Smooth muscle cell (in vitro differentiated cells): ENCODE results near the gene CIP2A. TPM values are rescaled to one million over a fixed set of nuclear protein-coding genes. Genes with fewer than 3 reads are reported as not detected.

ENCODE experiments used
- DNase-seq: peaks from one replicate; lab custom pipeline; 2025; ENCODE audit not compliant: unreplicated experiment; lab: John Stamatoyannopoulos, UW
- H2AFZ ChIP-seq: fragments of 200-600 bp; sonication (generic); 2 replicates; pipeline ENCODE4 v1.6.0; 2016; ENCODE audit warnings: antibody characterized with exemption, low read depth, mild to moderate bottlenecking
- H3F3A ChIP-seq: fragments of 200-600 bp; sonication (generic); 2 replicates; pipeline ENCODE4 v1.6.0; 2017; ENCODE audit warnings: antibody characterized with exemption, low read depth
- H3K27ac ChIP-seq: fragments of 200-600 bp; sonication (generic); 2 replicates; pipeline ENCODE4 v1.5.1; 2016; ENCODE audit warnings: low read depth, mild to moderate bottlenecking
- H3K27me3 ChIP-seq: fragments of 200-600 bp; sonication (generic); 2 replicates; pipeline ENCODE4 v1.6.1; 2016; ENCODE audit warnings: low read depth, mild to moderate bottlenecking
- H3K36me3 ChIP-seq: fragments of 200-600 bp; sonication (generic); 2 replicates; pipeline ENCODE4 v1.5.1; 2016; ENCODE audit warnings: low read depth
- H3K4me1 ChIP-seq: fragments of 200-600 bp; sonication (generic); 2 replicates; pipeline ENCODE4 v1.5.1; 2016; ENCODE audit warnings: low read depth
- H3K4me2 ChIP-seq: fragments of 200-600 bp; sonication (generic); 2 replicates; pipeline ENCODE4 v1.6.0; 2016; ENCODE audit warnings: mild to moderate bottlenecking
- H3K4me3 ChIP-seq: fragments of 200-600 bp; sonication (generic); 2 replicates; pipeline ENCODE4 v1.5.1; 2016; ENCODE audit warnings: mild to moderate bottlenecking
- H3K79me2 ChIP-seq: fragments of 200-600 bp; sonication (generic); 2 replicates; pipeline ENCODE4 v1.6.0; 2016; ENCODE audit warnings: low read depth, mild to moderate bottlenecking
- H3K9ac ChIP-seq: fragments of 200-600 bp; sonication (generic); 2 replicates; pipeline ENCODE4 v1.6.0; 2016; ENCODE audit warnings: low read depth
- H3K9me3 ChIP-seq: fragments of 200-600 bp; sonication (generic); replicated peaks from 2 replicates; pipeline ENCODE4 v1.5.1; 2016; ENCODE audit warnings: low read depth
- H4K20me1 ChIP-seq: fragments of 200-600 bp; sonication (generic); 2 replicates; pipeline ENCODE4 v1.6.0; 2016; ENCODE audit warnings: low read depth
- CTCF ChIP-seq: fragments of 200-600 bp; sonication (generic); IDR thresholded peaks from 2 replicates; pipeline ENCODE4 v1.5.1; 2017; ENCODE audit warnings: borderline replicate concordance, mild to moderate bottlenecking, antibody characterized with exemption; ENCODE audit not compliant: insufficient read depth, poor library complexity, severe bottlenecking
- WGBS: methylation state at CpG from one replicate; pipeline ENCODE4 v1.1.7; 2016; ENCODE audit warnings: low lambda C conversion rate; 5-methylcytosine and 5-hydroxymethylcytosine counted together
- polyA plus RNA-seq: library from polyadenylated mRNA; unstranded; fragments of >200 nt; fragmentation: Nextera tagmentation; extraction: Ambion mirVana; gene quantifications from 2 replicates; pipeline ENCODE4 v1.2.1, GENCODE V29; 2016
- total RNA-seq: library from RNA; depleted of rRNA; stranded (reverse); fragments of >200 nt; gene quantifications from 2 replicates; pipeline ENCODE4 v1.2.3, GENCODE V29; 2014

Gene CIP2A
- total and polyA plus RNA-seq, 2 experiments from 2014 or later = 3.3 to 7.4 TPM

GRCh38 chr3:108602249-108602934 is 13.2 kb upstream of the CIP2A start:
- Histone ChIP-seq H3K9me3 (no peaks in the 10 kb centered on the region), H3K27me3 (no peaks in the 10 kb centered on the region), H3K4me1 (peaks cover 25% of the 10 kb centered on the region), H2AFZ (peak overlapping the region; percentile 40), H3K4me3 (no peak overlapping the region), H3K36me3 (no peaks in the 10 kb centered on the region), H3K4me2 (peak overlapping the region; percentile 54), H3K27ac (peak overlapping the region; percentile 30), H4K20me1 (no peaks in the 10 kb centered on the region), H3K9ac (peak overlapping the region; percentile 20), H3F3A (no peaks in the 10 kb centered on the region), H3K79me2 (peaks cover 8% of the 10 kb centered on the region)
- 87% methylated on average over 5 of the region's 5 CpGs for WGBS
- no peak for TF ChIP-seq CTCF
- DNase-seq = no peak

- no peak overlapping the region for H3K9ac ChIP-seq
- no peak overlapping the region for H3K27ac ChIP-seq
- no peak for TF ChIP-seq CTCF
- no peak overlapping the region for H2AFZ ChIP-seq
- no peaks in the 10 kb centered on the region for H3K9me3 ChIP-seq
- no peak overlapping the region for H3K4me3 ChIP-seq
- no peaks in the 10 kb centered on the region for H3K27me3 ChIP-seq
- peaks cover 25% of the 10 kb centered on the region for H3K4me1 ChIP-seq
- 73% methylated on average over 1 of the region's 1 CpG for WGBS
- no peak for DNase-seq
- peaks cover 8% of the 10 kb centered on the region for H3K79me2 ChIP-seq
- H4K20me1 ChIP-seq = no peaks in the 10 kb centered on the region
- H3K36me3 ChIP-seq = no peaks in the 10 kb centered on the region
- H3F3A ChIP-seq = no peaks in the 10 kb centered on the region
- no peak overlapping the region for H3K4me2 ChIP-seq
These were observed 10.6 kb upstream of the CIP2A start for GRCh38 chr3:108599677-108600409.

GRCh38 chr3:108598375-108598774 is 9.1 kb upstream of the CIP2A start:
- WGBS = 91% methylated on average over 5 of the region's 5 CpGs
- H3K4me3 ChIP-seq = no peak overlapping the region
- no peak for DNase-seq
- no peaks in the 10 kb centered on the region for H3K36me3 ChIP-seq
- H3K27me3 ChIP-seq = no peaks in the 10 kb centered on the region
- H3K27ac ChIP-seq = no peak overlapping the region
- H3F3A ChIP-seq = no peaks in the 10 kb centered on the region
- no peak for TF ChIP-seq CTCF
- H3K4me2 ChIP-seq = no peak overlapping the region
- peaks cover 16% of the 10 kb centered on the region for H3K4me1 ChIP-seq
- H4K20me1 ChIP-seq = no peaks in the 10 kb centered on the region
- no peak overlapping the region for H3K9ac ChIP-seq
- no peak overlapping the region for H2AFZ ChIP-seq
- no peaks in the 10 kb centered on the region for H3K79me2 ChIP-seq
- H3K9me3 ChIP-seq = no peaks in the 10 kb centered on the region
